Stimulated activated CD8-positive, alpha-beta memory T cell treated with anti-CD3 and anti-CD28 coated beads, Interleukin-15, amount 100 ng/mL, for 1 hour (primary cell): ENCODE results near the gene GATAD2B.
"Not testable (repeated sequence)": the region's sequence is repeated elsewhere in the genome, so short reads cannot be mapped to it uniquely, and the experiment has no call there.

Experiments
- DNase-seq: peaks from one replicate; pipeline ENCODE4 v3.0.0-alpha.2; 2020; ENCODE audit warnings: low read depth

Gene GATAD2B

DNA sequence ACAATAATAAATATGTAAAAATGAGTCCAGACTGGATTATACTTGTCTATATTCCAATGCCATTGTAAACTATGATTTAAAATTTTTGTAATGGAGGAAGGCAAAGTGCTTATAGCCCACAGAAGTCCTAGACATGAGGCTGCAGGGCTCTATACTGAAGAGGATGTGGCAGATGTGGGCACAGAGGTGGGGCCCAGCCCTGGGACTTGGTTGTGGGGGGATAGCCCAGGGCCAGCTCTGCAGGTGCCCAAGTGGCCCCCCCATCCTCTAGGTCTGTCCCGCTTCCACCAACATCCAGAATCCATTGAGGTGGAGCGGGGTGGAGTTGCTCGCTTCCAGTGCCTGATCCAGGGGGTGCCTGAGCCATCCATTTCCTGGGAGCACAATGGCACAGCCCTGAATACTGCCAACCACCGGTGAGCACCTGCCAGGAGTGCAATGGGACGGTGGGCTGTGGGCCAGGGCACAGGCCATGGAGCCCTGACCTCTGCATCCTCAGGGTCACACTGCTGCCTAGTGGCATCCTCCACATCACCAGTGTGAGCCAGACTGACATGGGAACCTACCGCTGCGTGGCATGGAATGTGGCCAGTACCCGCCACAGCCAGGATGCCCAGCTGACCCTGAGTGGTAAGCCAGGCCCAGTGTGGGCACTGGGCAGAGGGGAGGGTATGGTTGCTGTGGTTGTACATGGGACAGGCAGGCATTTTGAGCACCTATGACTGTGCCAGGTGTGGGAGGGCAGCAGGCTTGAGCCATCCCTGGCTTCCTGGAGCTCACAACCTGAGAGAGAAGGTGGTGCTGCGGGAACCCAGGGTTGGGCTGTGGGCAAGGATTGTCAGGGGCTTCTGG lies 126.6 kb downstream of the GATAD2B start:
- DNase-seq = no peak

- DNase-seq = no peak
These were observed 127.4 kb downstream of the GATAD2B start for GRCh38 chr1:153795330-153795837.

- no peak for DNase-seq
These were observed 128.0 kb downstream of the GATAD2B start for GRCh38 chr1:153794624-153795329.

DNA sequence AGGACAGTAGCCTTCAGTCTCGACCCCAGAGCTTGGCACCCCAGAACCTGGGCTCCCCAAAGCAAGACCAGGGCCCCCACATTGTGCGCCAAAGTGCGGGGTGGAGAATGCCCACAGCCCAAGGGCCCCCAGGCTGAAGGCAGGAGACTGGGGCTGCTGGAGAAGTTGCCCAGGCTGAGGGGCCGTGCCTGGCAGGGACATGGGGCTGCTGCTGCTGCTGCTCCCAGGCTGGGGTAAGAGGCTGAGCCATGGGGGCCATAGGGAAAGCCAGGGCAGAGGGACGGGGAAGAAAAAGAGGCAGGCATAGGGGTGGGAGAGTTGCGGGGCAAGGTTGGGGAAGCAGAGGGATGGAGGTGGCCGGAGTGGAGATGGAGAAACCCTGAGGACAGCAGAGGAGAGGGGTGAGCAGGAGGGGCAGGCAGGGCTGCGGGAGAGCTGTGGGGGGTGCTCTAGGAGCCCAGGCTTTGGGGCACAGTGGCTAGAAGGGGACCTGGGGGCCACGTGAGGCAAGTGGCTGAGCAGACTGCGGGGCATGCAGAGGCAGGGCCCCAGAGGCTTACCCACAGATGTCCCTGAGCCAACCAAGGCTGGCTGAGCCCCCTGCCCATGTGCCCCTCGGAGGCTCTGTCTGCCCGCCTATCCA lies 128.7 kb downstream of the GATAD2B start:
- DNase-seq = no peak

- DNase-seq = no peak
These were observed 129.4 kb downstream of the GATAD2B start for GRCh38 chr1:153793261-153793972.

GRCh38 chr1:153792631-153793041 lies 130.1 kb downstream of the GATAD2B start:
- DNase-seq = no peak

DNA sequence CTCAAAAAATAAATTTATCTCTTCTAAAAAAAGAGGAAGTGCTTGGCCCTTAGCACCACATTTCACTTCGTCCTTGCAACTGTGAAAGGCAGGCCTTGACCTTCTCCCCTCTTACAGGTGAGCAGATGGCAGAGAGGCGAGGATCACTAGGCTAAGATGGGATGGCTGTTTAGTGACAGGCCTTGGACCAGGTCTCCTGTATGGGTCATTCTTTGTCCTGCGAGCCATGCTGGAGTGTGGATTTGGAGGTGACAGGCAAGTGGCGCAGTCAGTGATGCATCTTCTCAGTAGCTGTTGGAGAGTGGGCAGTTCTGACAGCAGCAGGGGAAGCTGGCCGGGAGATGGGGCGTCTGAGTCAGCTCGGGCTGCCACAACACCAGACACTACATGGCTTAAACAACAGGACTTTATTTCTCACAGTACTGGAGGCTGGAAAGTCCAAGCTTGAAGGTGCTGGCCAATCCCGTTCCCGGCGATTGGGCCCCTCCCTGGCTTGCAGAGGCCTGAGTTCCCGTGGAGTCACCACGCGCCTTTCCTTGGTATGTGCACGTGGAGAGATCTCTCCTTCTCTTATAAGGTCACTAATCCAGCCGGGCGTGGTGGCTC lies 131.0 kb downstream of the GATAD2B start:
- DNase-seq = no peak

DNA sequence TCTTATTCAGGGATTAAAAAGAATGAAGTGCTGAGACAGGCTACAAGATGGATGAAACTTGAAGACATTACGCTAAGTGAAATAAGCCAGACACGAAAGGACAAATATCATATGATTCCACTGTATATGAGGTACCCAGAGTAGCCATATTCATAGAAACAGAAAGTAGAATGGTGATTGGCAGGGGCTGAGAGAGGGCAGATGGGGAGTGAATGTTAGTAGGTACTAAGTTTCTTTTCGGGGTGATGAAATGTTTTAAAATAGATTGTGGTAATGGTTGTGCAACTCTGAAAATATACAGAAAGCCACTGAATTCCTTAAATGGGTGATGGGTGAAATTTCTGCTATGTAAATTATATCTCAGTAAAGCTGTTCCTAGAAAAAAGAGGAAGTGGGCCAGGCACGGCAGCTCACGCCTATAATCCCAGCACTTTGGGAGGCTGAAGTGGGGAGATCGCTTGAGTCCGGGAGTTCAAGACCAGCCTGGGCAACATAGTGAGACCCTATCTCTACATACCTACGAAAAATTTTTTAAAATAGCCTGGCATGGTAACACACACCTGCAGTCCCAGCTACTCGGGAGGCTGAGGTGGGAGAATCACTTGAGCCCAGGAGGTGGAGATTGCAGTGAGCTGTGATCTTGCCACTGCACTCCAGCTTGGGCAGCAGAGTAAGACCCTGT lies 131.7 kb downstream of the GATAD2B start:
- no peak for DNase-seq

GRCh38 chr1:153790313-153790965 lies 132.3 kb downstream of the GATAD2B start:
- DNase-seq = no peak

DNA sequence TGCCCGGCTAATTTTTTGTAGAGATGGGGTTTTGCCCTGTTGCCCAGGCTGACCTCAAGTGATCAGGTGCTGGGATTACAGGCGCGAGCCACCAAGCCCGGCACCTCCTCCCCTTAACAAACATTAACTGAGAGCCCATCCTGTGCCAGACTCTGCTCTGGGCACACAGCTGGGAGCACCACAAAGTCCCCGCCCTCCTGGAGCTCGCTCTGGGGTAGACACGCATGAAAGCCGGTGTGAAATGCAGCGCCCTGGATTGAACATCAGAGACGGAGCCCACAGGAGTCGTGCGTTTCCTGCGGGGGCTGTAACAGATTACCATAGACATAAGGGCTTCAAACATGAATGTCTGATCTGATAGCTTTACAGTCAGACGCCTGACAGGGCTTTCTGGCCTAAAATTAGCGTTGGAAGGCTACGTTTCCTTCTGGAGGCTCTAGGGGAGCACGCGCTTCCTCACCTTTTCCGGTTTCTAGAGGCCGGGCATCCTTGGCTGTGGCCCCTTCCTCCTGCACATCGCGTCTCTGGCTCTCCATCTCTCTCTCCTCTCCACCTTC lies 133.2 kb downstream of the GATAD2B start:
- DNase-seq = no peak

DNA sequence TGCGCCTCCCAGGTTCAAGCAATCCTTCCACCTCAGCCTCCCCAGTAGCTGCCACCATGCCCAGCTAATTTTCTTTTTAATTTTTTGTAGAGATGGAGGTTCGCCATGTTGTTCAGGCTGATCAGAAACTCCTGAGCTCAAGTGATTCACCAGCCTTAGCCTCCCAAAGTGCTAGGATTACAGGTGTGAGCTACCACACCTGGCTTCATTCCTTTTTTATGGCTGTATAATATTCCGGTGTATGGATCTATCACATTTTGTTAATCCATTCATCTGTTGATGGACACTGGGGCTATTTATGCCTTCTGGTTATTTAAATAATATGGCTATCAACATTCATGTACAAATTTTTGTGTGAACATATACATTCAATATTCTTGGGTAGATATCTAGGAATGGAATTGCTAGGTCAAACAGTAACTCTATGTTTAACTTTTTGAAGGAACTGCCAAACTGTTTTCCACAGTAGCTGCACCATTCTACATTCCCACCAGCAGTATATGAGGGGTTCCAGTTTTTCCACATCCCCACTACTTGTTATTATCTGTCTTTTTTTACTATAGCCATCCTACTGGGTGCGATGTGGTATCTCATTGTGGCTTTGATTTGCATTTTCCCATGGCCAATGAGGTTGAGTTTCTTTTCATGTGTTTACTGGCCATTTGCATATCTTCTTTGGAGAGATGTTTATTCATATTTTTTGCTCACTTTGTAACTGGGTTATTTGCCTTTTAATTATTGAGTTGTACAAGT lies 136.6 kb downstream of the GATAD2B start:
- no peak for DNase-seq

- DNase-seq = peak; percentile 87
These were observed 139.3 kb downstream of the GATAD2B start for GRCh38 chr1:153783233-153784190.

DNA sequence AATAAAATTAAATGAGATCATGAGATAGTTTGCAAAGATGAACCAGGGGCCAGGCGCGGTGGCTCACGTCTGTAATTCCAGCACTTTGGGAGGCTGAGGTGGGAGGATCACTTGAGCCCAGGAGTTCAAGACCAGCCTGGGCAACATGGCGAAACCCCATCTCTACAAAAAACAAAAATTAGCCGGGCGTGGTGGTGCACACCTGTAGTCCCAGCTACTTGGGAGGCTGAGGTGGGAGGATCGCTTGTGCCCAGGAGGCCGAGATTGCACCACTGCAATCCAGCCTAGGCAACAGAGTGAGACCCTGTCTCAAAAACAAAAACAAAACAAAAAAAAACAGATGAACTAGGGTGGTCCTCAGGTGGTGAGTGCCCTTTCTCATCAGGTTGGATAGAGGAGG lies 140.1 kb downstream of the GATAD2B start:
- not testable (repeated sequence) for DNase-seq

GRCh38 chr1:153780551-153780950 lies 142.2 kb downstream of the GATAD2B start:
- no peak for DNase-seq

DNA sequence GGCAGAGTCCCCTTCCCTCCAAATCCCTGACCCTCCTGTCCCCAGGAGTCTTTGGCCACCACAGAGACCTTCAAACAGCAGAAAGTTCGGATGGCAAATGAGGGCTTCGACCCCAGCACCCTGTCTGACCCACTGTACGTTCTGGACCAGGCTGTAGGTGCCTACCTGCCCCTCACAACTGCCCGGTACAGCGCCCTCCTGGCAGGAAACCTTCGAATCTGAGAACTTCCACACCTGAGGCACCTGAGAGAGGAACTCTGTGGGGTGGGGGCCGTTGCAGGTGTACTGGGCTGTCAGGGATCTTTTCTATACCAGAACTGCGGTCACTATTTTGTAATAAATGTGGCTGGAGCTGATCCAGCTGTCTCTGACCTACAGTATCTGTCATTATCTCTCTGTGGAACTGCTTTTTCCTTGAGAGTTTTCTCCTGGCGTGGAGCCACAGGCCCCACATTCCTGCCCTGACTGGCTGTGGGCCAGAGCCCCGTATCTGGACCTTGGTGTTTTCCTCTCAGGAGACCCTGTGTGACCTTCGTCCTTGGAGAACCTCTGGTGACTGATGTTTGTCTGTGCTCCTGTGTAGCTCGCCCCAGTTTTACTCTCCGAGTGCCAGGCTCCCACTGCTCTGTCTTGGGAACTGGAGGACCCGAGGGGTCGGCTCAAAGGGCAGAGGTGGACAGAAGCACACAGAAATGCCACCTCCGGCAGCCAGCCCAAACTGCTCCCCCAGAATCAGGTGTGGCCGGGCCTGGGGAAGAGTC lies 142.8 kb downstream of the GATAD2B start:
- DNase-seq = no peak

DNA sequence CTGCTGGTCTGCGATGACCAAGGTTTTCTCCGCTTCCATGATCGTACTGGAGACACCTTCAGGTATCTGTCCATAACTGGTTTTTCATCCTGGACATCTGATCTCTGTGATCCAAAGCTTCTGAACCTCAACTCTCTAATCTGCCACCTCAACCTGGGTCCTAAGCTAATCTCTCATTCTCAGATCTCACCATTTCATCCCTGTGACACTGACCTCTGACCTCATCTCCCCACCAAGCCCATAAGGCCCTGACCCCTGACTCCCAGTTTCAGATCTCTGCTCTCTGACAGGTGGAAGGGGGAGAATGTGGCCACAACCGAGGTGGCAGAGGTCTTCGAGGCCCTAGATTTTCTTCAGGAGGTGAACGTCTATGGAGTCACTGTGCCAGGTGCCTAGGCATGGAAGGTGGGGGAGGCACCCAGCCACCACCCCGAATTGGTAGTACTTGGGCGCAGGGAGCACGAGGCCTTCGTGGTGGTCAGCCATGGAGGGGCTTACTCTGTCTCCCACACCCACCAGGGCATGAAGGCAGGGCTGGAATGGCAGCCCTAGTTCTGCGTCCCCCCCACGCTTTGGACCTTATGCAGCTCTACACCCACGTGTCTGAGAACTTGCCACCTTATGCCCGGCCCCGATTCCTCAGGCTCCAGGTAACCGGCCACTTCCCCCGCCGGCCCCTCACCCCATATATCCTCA lies 143.8 kb downstream of the GATAD2B start:
- DNase-seq = no peak
